Omental fat pad (tissue), 4 donors: ENCODE data around the gene SFXN5. TPM values are rescaled to one million over a fixed set of nuclear protein-coding genes. Genes with fewer than 3 reads are reported as not detected.

Source experiments
- ATAC-seq: fragments of 150-250 bp; one replicate; pipeline ENCODE4 v1.9.1; 2016; ENCODE audit warnings: mild to moderate bottlenecking, moderate library complexity; ENCODE audit not compliant: low FRiP score
- DNase-seq: peaks from one replicate; pipeline ENCODE4 v3.0.0-alpha.2; 2019; ENCODE audit warnings: low spot score
- total RNA-seq, 4 donors: library from RNA; depleted of rRNA; stranded (reverse); fragments of >200 nt; gene quantifications; one replicate each; pipeline ENCODE4 v1.1.0, GENCODE V29; 2016
- TF ChIP-seq, protein P1 (sequence below), 3 donors: fragments of 450-650 bp; IDR thresholded peaks; one replicate each; pipeline ENCODE4 v1.5.1; 2016 to 2017; ENCODE audit warnings: antibody characterized with exemption in 3 of 3, mild to moderate bottlenecking in 3 of 3, moderate library complexity in 2 of 3

The SFXN5 gene
- total RNA-seq, 4 donors from 2014 or later, result 5.1 to 15.6 (median 9.4) TPM

DNA sequence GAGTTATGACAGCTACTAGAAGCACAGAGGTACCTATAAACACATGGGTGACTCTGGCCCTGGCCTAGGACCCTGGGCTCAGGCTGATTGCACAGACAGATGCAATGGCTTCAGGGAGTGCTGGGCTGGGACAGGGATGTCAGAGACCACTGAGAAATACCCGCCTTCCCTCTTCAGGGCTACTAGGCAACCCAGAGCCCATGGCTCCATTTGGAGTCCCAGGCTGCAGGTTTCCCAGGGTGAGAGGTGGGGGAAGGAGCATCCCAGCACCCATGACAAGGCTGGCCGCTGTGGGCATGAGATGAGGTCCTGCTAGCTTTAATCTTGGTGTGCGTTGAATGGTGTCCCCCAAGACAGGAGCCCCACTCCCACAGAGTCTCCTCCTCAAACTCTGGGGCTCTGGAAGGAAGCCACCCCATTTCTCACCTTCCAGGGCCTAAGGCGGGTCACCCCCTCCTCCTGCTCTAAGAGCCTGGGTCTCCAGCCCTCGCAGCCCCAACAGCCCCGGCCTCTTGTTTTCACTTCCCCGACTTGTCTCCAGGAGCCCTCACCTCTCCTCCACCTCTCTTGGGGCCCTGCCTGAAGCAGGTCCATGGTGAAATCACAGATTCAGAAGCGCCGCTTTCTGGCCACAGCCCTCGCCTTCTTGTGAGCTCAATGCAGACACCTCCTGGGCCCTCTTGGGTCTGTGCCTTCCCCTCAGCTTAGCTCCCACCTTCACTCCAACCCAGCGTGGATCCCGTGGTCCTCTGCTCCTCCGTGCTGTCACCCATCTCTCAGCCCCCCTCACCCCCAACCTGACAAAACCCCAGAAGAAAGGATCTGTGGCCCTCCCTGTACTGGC lies 112.7 kb downstream of the SFXN5 start:
- ATAC-seq (no peak), DNase-seq (no peak)
- TF ChIP-seq, protein P1, sequence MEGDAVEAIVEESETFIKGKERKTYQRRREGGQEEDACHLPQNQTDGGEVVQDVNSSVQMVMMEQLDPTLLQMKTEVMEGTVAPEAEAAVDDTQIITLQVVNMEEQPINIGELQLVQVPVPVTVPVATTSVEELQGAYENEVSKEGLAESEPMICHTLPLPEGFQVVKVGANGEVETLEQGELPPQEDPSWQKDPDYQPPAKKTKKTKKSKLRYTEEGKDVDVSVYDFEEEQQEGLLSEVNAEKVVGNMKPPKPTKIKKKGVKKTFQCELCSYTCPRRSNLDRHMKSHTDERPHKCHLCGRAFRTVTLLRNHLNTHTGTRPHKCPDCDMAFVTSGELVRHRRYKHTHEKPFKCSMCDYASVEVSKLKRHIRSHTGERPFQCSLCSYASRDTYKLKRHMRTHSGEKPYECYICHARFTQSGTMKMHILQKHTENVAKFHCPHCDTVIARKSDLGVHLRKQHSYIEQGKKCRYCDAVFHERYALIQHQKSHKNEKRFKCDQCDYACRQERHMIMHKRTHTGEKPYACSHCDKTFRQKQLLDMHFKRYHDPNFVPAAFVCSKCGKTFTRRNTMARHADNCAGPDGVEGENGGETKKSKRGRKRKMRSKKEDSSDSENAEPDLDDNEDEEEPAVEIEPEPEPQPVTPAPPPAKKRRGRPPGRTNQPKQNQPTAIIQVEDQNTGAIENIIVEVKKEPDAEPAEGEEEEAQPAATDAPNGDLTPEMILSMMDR (IDR thresholded peaks at IDR 0.05), result no peak

DNA sequence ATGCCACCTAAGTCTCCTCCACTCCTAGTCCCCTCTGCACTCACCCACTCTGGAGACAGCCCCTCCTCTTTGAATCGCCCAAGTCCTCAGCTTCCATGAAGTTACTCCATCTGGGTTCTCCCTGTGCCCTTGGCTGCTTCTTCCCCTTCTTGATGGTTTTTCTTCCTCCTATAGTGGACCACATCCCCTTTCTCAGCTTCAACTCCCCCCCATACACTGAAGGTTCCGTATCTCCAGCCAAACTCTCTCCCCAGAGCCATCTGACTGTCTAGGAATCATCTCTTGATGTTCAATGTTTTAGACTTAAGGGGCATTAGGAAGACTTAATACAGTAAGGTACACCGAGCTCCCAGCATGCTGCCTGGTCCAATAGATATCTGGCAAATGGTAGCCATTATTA lies 114.6 kb downstream of the SFXN5 start:
- ATAC-seq (no peak), DNase-seq (no peak)
- TF ChIP-seq, protein P1 (IDR thresholded peaks at IDR 0.05), result no peak

DNA sequence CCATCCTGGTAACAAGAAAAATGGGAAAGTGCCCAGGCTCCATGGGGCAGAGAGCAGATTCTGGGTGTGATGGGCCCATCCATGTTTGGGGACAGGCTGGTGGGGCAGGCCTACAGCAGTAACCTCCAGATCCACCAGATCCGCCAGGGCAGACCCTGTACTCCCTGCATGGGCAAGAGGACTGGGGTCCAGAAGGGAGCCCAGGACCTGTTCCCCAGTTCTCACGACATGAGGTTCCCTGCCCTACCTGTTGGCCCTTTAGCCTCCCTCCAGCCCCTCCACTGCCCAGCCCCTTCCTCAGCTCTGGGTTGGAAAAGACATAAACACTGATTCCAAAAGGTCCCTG lies 115.5 kb downstream of the SFXN5 start:
- no peak for ATAC-seq
- DNase-seq, result no peak
- TF ChIP-seq, protein P1 (IDR thresholded peaks at IDR 0.05), result no peak

DNA sequence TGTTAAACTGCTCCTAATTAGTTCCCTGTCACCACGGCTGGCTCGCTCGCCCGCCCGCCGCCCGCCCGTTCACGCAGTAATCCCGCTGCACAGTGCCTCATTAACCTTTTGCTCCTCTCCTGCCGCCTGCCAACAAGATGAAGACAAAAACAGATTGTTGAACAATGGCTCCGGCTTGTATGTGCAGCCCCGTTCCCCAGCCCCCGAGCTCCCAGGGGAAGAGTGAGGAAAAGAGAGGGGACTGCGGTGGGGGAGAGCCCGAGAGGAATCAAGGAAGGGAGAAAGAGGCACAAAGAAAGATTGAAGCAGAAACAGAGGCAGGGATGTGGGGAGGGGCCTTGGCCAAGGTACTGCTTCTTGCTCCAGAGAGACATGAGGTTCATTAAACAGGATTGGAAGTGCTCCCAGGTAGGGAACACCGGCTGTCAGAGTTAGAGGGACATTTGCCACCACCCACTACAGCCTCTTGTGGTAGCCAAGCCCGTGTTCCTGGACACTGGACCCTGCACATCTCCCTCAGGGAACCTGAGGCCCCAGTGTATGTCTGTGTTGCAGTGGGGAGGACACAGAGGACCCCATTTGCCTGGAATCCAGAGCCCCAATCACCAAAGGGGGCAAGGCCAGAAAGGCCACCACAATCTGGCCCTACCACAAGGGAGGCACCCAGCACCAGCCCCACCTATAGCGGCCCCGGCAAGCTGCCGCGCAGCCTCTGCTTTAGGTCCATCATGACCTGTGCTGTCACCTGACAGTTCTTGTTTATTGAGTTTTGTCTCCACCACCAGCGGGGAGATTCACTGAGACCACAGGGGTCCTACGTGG lies 116.1 kb downstream of the SFXN5 start:
- TF ChIP-seq, protein P1 (IDR thresholded peaks at IDR 0.05), result no peak
- ATAC-seq (no peak), DNase-seq (no peak)

DNA sequence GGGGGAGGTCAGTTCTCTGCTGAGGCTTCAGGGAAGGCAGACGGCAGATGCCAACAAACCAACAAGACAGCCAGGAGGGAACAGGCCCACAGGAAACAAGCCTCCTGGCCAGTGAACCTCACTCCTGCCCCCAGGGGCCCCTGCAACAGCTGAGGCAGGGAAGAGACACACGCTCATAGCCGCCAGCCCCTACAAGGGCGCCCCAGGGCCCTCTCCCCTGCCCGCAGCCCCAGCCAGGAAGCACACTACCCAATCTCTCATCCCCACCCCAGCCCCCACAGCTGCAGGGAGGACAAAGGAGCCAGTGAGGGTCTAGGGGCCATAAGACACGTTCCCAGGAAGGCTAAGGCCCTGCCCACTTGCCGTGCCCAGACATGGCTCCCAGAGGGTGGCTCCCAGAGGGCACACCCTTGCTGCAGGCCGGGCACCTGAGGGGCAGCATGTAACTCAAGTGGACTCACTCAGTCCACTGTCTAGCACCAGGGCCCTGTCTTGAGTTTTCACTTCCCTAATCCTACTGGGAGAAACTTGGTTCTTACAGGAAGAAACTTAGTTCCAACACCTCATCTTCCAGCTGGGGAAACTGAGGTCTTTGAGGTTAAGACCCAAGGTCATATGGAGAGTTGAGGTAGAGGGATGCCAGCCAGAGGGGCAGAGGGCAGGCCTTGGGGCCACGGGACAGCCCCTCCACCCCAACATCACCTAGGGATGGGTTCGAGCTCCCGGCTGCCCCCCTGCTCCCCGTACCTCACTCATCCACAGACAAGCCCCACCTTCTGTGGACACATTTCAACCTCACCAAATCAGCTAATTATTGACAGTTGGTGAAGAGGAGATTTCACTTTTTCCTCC lies 116.9 kb downstream of the SFXN5 start:
- DNase-seq, result no peak
- TF ChIP-seq, protein P1 (IDR thresholded peaks at IDR 0.05), result no peak
- no peak for ATAC-seq

DNA sequence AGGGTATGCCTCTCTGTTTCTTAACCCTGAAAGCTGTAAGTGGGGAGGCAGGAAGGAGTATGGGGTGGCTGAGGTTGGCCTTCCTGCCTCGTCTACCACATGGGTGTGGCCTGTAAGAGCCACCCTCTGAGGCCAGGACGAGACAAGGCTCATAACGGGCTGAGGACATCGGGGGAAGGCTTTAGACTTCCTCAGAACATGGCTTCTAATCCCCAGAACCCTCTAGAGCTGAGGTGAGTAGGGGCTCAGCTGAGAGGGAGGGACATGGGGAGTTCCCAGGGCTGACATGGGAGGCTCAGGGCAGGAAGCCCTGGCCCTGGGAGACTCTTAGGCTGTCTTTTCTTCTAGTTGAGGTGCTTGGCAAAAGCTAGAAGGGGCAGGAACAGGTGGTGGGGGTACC lies 117.5 kb downstream of the SFXN5 start:
- DNase-seq (no peak), ATAC-seq (no peak)
- TF ChIP-seq, protein P1 (IDR thresholded peaks at IDR 0.05), result no peak
